ENCODE measurements around the gene FAM50B.

DNA sequence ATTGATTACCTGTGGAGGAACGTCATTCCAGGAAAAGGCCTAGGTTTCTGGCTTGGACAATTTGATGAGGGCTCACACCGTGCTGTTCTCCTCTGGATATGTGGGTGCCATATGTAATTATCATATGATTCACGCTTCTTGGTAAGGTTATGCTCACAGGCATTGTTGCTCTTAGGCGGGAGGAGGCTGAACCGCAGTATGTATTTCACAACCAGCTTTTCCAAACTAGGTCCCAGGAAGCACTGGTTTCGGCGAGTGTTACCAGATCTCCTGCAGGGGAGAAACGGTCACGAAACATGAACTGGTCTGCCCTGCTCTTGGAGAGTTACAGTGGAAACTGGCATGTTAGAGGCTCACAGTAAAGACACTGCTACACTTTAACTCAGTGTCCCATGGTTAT lies 793 bp upstream of the FAM50B start:
- TF ChIP-seq, protein P1, sequence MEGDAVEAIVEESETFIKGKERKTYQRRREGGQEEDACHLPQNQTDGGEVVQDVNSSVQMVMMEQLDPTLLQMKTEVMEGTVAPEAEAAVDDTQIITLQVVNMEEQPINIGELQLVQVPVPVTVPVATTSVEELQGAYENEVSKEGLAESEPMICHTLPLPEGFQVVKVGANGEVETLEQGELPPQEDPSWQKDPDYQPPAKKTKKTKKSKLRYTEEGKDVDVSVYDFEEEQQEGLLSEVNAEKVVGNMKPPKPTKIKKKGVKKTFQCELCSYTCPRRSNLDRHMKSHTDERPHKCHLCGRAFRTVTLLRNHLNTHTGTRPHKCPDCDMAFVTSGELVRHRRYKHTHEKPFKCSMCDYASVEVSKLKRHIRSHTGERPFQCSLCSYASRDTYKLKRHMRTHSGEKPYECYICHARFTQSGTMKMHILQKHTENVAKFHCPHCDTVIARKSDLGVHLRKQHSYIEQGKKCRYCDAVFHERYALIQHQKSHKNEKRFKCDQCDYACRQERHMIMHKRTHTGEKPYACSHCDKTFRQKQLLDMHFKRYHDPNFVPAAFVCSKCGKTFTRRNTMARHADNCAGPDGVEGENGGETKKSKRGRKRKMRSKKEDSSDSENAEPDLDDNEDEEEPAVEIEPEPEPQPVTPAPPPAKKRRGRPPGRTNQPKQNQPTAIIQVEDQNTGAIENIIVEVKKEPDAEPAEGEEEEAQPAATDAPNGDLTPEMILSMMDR (IDR thresholded peaks at IDR 0.05 in 2 of 3, conservative IDR thresholded peaks at IDR 0.05 in 1 of 3; ENCODE audit: control insufficient read depth in 2 of 3, extremely low read depth in 1 of 3, insufficient read depth in 1 of 3, low read depth in 3 of 3, low read length in 3 of 3): no peak
- TF ChIP-seq EZH2 (IDR thresholded peaks at IDR 0.05; ENCODE audit: borderline replicate concordance, control insufficient read depth, low read depth, low read length) (no peak), BCL11A (IDR thresholded peaks at IDR 0.05; ENCODE audit: low read depth, low read length) (no peak), JUND (IDR thresholded peaks at IDR 0.05; ENCODE audit: low read depth, low read length) (no peak), TBL1XR1 (IDR thresholded peaks at IDR 0.05; ENCODE audit: low read depth, low read length) (no peak), YY1 (IDR thresholded peaks at IDR 0.05; ENCODE audit: low read depth, low read length) (no peak), GABPA (IDR thresholded peaks at IDR 0.05; ENCODE audit: low read depth) (no peak), CEBPB (IDR thresholded peaks at IDR 0.05; ENCODE audit: borderline replicate concordance in 1 of 2, low read depth in 2 of 2, low read length in 2 of 2) (no peak), EGR1 (IDR thresholded peaks at IDR 0.05; ENCODE audit: borderline replicate concordance in 1 of 2, low read depth in 2 of 2, low read length in 2 of 2) (no peak)
- TF ChIP-seq, protein P2, sequence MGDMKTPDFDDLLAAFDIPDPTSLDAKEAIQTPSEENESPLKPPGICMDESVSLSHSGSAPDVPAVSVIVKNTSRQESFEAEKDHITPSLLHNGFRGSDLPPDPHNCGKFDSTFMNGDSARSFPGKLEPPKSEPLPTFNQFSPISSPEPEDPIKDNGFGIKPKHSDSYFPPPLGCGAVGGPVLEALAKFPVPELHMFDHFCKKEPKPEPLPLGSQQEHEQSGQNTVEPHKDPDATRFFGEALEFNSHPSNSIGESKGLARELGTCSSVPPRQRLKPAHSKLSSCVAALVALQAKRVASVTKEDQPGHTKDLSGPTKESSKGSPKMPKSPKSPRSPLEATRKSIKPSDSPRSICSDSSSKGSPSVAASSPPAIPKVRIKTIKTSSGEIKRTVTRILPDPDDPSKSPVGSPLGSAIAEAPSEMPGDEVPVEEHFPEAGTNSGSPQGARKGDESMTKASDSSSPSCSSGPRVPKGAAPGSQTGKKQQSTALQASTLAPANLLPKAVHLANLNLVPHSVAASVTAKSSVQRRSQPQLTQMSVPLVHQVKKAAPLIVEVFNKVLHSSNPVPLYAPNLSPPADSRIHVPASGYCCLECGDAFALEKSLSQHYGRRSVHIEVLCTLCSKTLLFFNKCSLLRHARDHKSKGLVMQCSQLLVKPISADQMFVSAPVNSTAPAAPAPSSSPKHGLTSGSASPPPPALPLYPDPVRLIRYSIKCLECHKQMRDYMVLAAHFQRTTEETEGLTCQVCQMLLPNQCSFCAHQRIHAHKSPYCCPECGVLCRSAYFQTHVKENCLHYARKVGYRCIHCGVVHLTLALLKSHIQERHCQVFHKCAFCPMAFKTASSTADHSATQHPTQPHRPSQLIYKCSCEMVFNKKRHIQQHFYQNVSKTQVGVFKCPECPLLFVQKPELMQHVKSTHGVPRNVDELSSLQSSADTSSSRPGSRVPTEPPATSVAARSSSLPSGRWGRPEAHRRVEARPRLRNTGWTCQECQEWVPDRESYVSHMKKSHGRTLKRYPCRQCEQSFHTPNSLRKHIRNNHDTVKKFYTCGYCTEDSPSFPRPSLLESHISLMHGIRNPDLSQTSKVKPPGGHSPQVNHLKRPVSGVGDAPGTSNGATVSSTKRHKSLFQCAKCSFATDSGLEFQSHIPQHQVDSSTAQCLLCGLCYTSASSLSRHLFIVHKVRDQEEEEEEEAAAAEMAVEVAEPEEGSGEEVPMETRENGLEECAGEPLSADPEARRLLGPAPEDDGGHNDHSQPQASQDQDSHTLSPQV (IDR thresholded peaks at IDR 0.05): no peak

Measured in GM12878 (cell line).